IMR-90 (cell line): ENCODE results near the gene PITPNM3.

ENCODE experiments used
- BHLHE40 ChIP-seq: fragments of 150-350 bp; IDR thresholded peaks from 2 replicates; pipeline ENCODE4 v1.6.1; 2016; ENCODE audit warnings: mild to moderate bottlenecking, low read depth, low read length
- POLR2A ChIP-seq: IDR thresholded peaks from 2 replicates; pipeline ENCODE4 v1.6.1; 2012; ENCODE audit warnings: mild to moderate bottlenecking, low read depth, low read length
- TF ChIP-seq, protein P1 (sequence below): conservative IDR thresholded peaks from 2 replicates; pipeline ENCODE4 v1.5.1; 2012; ENCODE audit warnings: mild to moderate bottlenecking, low read depth, low read length, improper control_type of control experiment

DNA sequence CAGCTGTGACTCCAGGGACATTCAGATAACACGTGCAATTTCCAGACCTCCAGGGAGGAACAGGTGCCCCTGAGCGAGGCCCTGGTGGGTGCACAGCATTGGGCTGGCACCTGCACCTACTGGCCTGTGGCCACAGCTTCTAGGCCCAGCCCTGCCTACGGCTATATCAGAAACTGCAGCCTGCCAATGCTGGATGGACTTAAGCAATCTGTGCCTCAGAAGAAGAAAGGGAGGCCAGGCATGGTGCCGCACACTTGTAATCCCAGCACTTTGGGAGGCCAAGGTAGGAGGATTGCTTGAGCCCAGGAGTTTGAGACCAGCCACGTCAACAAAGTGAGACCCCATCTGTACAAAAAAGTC, 12.4 kb downstream of the PITPNM3 start:
- TF ChIP-seq, protein P1, sequence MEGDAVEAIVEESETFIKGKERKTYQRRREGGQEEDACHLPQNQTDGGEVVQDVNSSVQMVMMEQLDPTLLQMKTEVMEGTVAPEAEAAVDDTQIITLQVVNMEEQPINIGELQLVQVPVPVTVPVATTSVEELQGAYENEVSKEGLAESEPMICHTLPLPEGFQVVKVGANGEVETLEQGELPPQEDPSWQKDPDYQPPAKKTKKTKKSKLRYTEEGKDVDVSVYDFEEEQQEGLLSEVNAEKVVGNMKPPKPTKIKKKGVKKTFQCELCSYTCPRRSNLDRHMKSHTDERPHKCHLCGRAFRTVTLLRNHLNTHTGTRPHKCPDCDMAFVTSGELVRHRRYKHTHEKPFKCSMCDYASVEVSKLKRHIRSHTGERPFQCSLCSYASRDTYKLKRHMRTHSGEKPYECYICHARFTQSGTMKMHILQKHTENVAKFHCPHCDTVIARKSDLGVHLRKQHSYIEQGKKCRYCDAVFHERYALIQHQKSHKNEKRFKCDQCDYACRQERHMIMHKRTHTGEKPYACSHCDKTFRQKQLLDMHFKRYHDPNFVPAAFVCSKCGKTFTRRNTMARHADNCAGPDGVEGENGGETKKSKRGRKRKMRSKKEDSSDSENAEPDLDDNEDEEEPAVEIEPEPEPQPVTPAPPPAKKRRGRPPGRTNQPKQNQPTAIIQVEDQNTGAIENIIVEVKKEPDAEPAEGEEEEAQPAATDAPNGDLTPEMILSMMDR = no peak
- TF ChIP-seq BHLHE40 (no peak), POLR2A (no peak)
